WTC11 (cell line): ENCODE results near the gene SMARCAD1. TPM values are rescaled to one million over a fixed set of nuclear protein-coding genes. Genes with fewer than 3 reads are reported as not detected.

Source experiments
- ATAC-seq: fragments of 200-7000 bp; cut with Tn5 transposase; 2 replicates; pipeline ENCODE4 v1.10.0; 2021; ENCODE audit warnings: mild to moderate bottlenecking, moderate library complexity
- Bru-seq: library from RNA; stranded (reverse); fragments of 400-500 nt; gene quantifications from one replicate; lab custom pipeline; 2021; lab: Mats Ljungman, UMichigan
- CTCF ChIA-PET: fragments of 300-600 bp; sonication (Branson Sonifier 250); formaldehyde crosslinking; loops from one replicate; lab custom pipeline; 2021; ENCODE audit warnings: antibody characterized with exemption; lab: Charles Lee
- POLR2A ChIA-PET: fragments of 350-600 bp; sonication (Branson Sonifier 250); formaldehyde crosslinking; loops from one replicate; lab custom pipeline; 2021; ENCODE audit warnings: antibody characterized with exemption; lab: Charles Lee
- DNase-seq: peaks from one replicate; pipeline ENCODE4 v3.0.0; 2021; ENCODE audit warnings: low spot score
- H3K27ac Mint-ChIP-seq: 2 replicates; pipeline ENCODE4 v1.8.0; 2021; ENCODE audit warnings: mixed read lengths
- H3K27me3 Mint-ChIP-seq: 2 replicates; pipeline ENCODE4 v1.8.0; 2021; ENCODE audit warnings: low read depth, mild to moderate bottlenecking, moderate library complexity, mixed read lengths
- H3K36me3 Mint-ChIP-seq: 2 replicates; pipeline ENCODE4 v1.8.0; 2021; ENCODE audit warnings: mixed read lengths
- H3K4me1 Mint-ChIP-seq: 2 replicates; pipeline ENCODE4 v1.8.0; 2022; ENCODE audit warnings: mixed read lengths
- H3K4me3 Mint-ChIP-seq: 2 replicates; pipeline ENCODE4 v1.8.0; 2021; ENCODE audit warnings: mild to moderate bottlenecking, moderate library complexity, mixed read lengths
- H3K9me3 Mint-ChIP-seq: 2 replicates; pipeline ENCODE4 v1.8.0; 2021; ENCODE audit warnings: mixed read lengths
- CREB1 ChIP-seq: sonication (generic); formaldehyde crosslinking; IDR thresholded peaks from 2 replicates; pipeline ENCODE4 v1.8.0; 2023; ENCODE audit warnings: mild to moderate bottlenecking, missing genetic modification reagents
- ELF4 ChIP-seq: sonication (generic); formaldehyde crosslinking; IDR thresholded peaks from 2 replicates; pipeline ENCODE4 v1.8.1; 2022; ENCODE audit warnings: low read depth, mild to moderate bottlenecking, moderate library complexity, missing genetic modification reagents
- ETV6 ChIP-seq: sonication (generic); formaldehyde crosslinking; IDR thresholded peaks from 2 replicates; pipeline ENCODE4 v1.8.1; 2022; ENCODE audit warnings: mild to moderate bottlenecking, missing genetic modification reagents
- FOXK1 ChIP-seq: sonication (generic); formaldehyde crosslinking; IDR thresholded peaks from 2 replicates; pipeline ENCODE4 v1.8.0; 2022; ENCODE audit warnings: mild to moderate bottlenecking, moderate library complexity, missing genetic modification reagents
- GRHL2 ChIP-seq: fragments of 250-450 bp; sonication (Bioruptor Pico); IDR thresholded peaks from 2 replicates; pipeline ENCODE4 v1.8.0; 2022; ENCODE audit warnings: mild to moderate bottlenecking, moderate library complexity; ENCODE audit not compliant: insufficient replicate concordance, severe bottlenecking
- GTF2I ChIP-seq: fragments of 250-450 bp; sonication (Bioruptor Pico); conservative IDR thresholded peaks from 2 replicates; pipeline ENCODE4 v1.4.0; 2021; ENCODE audit warnings: mild to moderate bottlenecking
- IRF2 ChIP-seq: sonication (generic); formaldehyde crosslinking; IDR thresholded peaks from 2 replicates; pipeline ENCODE4 v1.8.0; 2022; ENCODE audit warnings: low read depth, missing genetic modification reagents, borderline replicate concordance
- NFATC4 ChIP-seq: fragments of 250-450 bp; sonication (Bioruptor Pico); IDR thresholded peaks from 2 replicates; pipeline ENCODE4 v1.9.0; 2021; ENCODE audit warnings: mild to moderate bottlenecking
- NR1H2 ChIP-seq: sonication (generic); formaldehyde crosslinking; IDR thresholded peaks from 2 replicates; pipeline ENCODE4 v1.9.0; 2021; ENCODE audit warnings: mild to moderate bottlenecking, moderate library complexity, missing genetic modification reagents
- OVOL2 ChIP-seq: fragments of 250-450 bp; sonication (Bioruptor Pico); IDR thresholded peaks from 2 replicates; pipeline ENCODE4 v1.9.0; 2021; ENCODE audit warnings: mild to moderate bottlenecking, borderline replicate concordance
- PRRX2 ChIP-seq: fragments of 250-450 bp; sonication (Bioruptor Pico); IDR thresholded peaks from 2 replicates; pipeline ENCODE4 v1.8.0; 2021; ENCODE audit warnings: mild to moderate bottlenecking
- TCF7 ChIP-seq: sonication (generic); formaldehyde crosslinking; IDR thresholded peaks from 2 replicates; pipeline ENCODE4 v1.8.0; 2022; ENCODE audit warnings: mild to moderate bottlenecking, low read depth, missing genetic modification reagents, moderate library complexity
- TEAD1 ChIP-seq: sonication (generic); formaldehyde crosslinking; IDR thresholded peaks from 2 replicates; pipeline ENCODE4 v1.8.0; 2022; ENCODE audit warnings: mild to moderate bottlenecking, missing genetic modification reagents
- TP53 ChIP-seq: sonication (generic); formaldehyde crosslinking; IDR thresholded peaks from 2 replicates; pipeline ENCODE4 v1.8.1; 2023; ENCODE audit warnings: mild to moderate bottlenecking, missing genetic modification reagents
- ZBTB21 ChIP-seq: sonication (generic); formaldehyde crosslinking; IDR thresholded peaks from 2 replicates; pipeline ENCODE4 v1.8.1; 2023; ENCODE audit warnings: mild to moderate bottlenecking, missing genetic modification reagents, borderline replicate concordance
- ZNF416 ChIP-seq: fragments of 250-450 bp; sonication (Bioruptor Pico); IDR thresholded peaks from 2 replicates; pipeline ENCODE4 v1.9.0; 2021; ENCODE audit warnings: mild to moderate bottlenecking, inconsistent platforms
- ZNF423 ChIP-seq: fragments of 250-450 bp; sonication (Bioruptor Pico); IDR thresholded peaks from 2 replicates; pipeline ENCODE4 v2.1.2; 2022; ENCODE audit warnings: mild to moderate bottlenecking, moderate library complexity
- ZNF671 ChIP-seq: fragments of 250-450 bp; sonication (Bioruptor Pico); IDR thresholded peaks from 2 replicates; pipeline ENCODE4 v1.8.0; 2021; ENCODE audit warnings: mild to moderate bottlenecking
- long read RNA-seq, 3 experiments: library from RNA in 1 of 3; library from capped mRNA in 1 of 3; library from polyadenylated mRNA in 1 of 3; unstranded in 2 of 3; stranded (forward) in 1 of 3; transcript quantifications; one replicate each; pipeline ENCODE4 v2.0.0, GENCODE V29; 2021
- total RNA-seq: library from RNA; stranded (reverse); gene quantifications from 3 replicates; pipeline ENCODE4 v1.2.3, GENCODE V29; 2021
- TF ChIP-seq, protein P1 (sequence below): sonication (generic); formaldehyde crosslinking; IDR thresholded peaks from 2 replicates; pipeline ENCODE4 v1.8.0; 2022; ENCODE audit warnings: mild to moderate bottlenecking, missing genetic modification reagents
- TF ChIP-seq, protein P2 (sequence below): sonication (generic); formaldehyde crosslinking; IDR thresholded peaks from 2 replicates; pipeline ENCODE4 v1.8.0; 2023; ENCODE audit warnings: missing genetic modification reagents, mild to moderate bottlenecking, borderline replicate concordance
- TF ChIP-seq, protein P3 (sequence below): sonication (generic); formaldehyde crosslinking; IDR thresholded peaks from 2 replicates; pipeline ENCODE4 v1.8.1; 2023; ENCODE audit warnings: mild to moderate bottlenecking, missing genetic modification reagents, moderate library complexity
- TF ChIP-seq, protein P4 (sequence below): fragments of 250-450 bp; sonication (Bioruptor Pico); IDR thresholded peaks from 2 replicates; pipeline ENCODE4 v1.9.0; 2021; ENCODE audit warnings: mild to moderate bottlenecking
- TF ChIP-seq, protein P5 (sequence below): sonication (generic); formaldehyde crosslinking; IDR thresholded peaks from 2 replicates; pipeline ENCODE4 v1.8.1; 2023; ENCODE audit warnings: mild to moderate bottlenecking, missing genetic modification reagents, moderate library complexity
- TF ChIP-seq, protein P6 (sequence below): sonication (generic); formaldehyde crosslinking; conservative IDR thresholded peaks from 2 replicates; pipeline ENCODE4 v1.8.1; 2022; ENCODE audit warnings: mild to moderate bottlenecking, missing genetic modification reagents

The SMARCAD1 gene, protein sequence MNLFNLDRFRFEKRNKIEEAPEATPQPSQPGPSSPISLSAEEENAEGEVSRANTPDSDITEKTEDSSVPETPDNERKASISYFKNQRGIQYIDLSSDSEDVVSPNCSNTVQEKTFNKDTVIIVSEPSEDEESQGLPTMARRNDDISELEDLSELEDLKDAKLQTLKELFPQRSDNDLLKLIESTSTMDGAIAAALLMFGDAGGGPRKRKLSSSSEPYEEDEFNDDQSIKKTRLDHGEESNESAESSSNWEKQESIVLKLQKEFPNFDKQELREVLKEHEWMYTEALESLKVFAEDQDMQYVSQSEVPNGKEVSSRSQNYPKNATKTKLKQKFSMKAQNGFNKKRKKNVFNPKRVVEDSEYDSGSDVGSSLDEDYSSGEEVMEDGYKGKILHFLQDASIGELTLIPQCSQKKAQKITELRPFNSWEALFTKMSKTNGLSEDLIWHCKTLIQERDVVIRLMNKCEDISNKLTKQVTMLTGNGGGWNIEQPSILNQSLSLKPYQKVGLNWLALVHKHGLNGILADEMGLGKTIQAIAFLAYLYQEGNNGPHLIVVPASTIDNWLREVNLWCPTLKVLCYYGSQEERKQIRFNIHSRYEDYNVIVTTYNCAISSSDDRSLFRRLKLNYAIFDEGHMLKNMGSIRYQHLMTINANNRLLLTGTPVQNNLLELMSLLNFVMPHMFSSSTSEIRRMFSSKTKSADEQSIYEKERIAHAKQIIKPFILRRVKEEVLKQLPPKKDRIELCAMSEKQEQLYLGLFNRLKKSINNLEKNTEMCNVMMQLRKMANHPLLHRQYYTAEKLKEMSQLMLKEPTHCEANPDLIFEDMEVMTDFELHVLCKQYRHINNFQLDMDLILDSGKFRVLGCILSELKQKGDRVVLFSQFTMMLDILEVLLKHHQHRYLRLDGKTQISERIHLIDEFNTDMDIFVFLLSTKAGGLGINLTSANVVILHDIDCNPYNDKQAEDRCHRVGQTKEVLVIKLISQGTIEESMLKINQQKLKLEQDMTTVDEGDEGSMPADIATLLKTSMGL
- total RNA-seq (48.7 to 50.4 TPM (median 48.9 TPM) in 3 replicates), Bru-seq, nascent RNA (percentile 94 among the genes with signal in this experiment)
- long read RNA-seq, experiment 1, full-length matches to known transcripts = 110 of 259 reads
- long read RNA-seq, experiment 1, partial matches to known transcripts = 59 of 259 reads
- long read RNA-seq, experiment 1, other reads (novel, unspliced or antisense) = 90 of 259 reads
- long read RNA-seq, experiment 2, full-length matches to known transcripts = 8 of 59 reads
- long read RNA-seq, experiment 2, partial matches to known transcripts = 33 of 59 reads
- long read RNA-seq, experiment 2, other reads (novel, unspliced or antisense) = 18 of 59 reads
- long read RNA-seq, experiment 3, full-length matches to known transcripts = 1 of 8 reads
- long read RNA-seq, experiment 3, partial matches to known transcripts = 6 of 8 reads
- long read RNA-seq, experiment 3, other reads (novel, unspliced or antisense) = 1 of 8 reads

DNA sequence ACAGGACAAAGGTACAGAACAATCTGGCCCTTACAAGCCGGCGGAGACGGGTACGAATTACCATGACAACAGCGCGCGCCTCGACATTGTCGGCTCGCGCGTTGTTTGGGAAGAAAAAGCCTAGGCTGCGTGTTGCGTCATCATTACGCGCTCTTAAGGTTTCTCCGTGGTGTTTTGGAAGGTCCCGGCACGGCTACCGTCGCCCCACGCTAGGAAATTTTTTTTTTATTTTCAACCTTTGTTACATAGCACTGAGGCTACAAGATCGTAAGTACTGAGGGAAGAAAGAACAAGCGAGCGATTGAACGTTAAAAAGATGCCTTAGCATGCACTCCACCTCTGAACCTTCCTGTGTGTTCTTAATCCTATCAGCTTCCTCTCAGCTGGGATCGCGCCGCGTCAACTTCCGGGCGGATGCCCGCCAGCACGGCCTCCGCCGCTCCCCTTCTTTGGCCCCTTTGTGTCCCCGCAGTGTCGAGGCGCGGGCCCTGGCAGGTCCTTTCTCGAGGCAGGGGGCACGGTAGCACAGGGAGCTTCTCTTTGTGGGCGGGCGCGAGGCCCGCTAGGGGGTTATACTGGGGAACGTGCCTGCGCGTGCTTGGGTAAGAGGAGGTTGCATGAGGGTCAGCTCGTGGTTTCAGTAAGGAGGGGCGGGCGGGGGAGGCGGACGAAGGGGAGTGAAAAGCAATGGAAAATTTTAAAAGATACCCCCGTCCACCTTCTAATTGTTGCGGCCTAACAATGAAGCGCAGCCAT, at the start of gene SMARCAD1:
Gene SMARCAD1, plus strand, starts transcription at position 397 of the 756 bp plus-strand sequence. CDS start 530 bp downstream, outside the sequence.
- H3K4me1 Mint-ChIP-seq = peaks cover 19% of the 10 kb centered on the region
- POLR2A ChIA-PET = interaction anchor here (0.6 kb wide), 2 partner anchors 79 to 867 kb away, joined by 4 to 5 read pairs; no protein-coding TSS in a partner anchor
- CTCF ChIA-PET = interaction anchor here (1.1 kb wide), 1 partner anchor 418 kb away, joined by 3 read pairs; no protein-coding TSS in a partner anchor
- H3K27ac Mint-ChIP-seq = peak within 1 kb of the TSS; percentile 100
- no peaks in the 10 kb centered on the region for H3K27me3 Mint-ChIP-seq
- DNase-seq = peak; percentile 90
- peaks cover 7% of the 10 kb centered on the region; the same call in 1 of the 2 replicates for H3K9me3 Mint-ChIP-seq
- peaks cover 31% of the 10 kb centered on the region for H3K36me3 Mint-ChIP-seq
- peak; percentile 90 for ATAC-seq
- H3K4me3 Mint-ChIP-seq = peak within 1 kb of the TSS; percentile 99
- TF ChIP-seq, protein P1, sequence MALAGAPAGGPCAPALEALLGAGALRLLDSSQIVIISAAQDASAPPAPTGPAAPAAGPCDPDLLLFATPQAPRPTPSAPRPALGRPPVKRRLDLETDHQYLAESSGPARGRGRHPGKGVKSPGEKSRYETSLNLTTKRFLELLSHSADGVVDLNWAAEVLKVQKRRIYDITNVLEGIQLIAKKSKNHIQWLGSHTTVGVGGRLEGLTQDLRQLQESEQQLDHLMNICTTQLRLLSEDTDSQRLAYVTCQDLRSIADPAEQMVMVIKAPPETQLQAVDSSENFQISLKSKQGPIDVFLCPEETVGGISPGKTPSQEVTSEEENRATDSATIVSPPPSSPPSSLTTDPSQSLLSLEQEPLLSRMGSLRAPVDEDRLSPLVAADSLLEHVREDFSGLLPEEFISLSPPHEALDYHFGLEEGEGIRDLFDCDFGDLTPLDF = no peak
- peak; percentile 96 for TF ChIP-seq FOXK1 (CRISPR knock-in tag)
- TF ChIP-seq ZNF416 = no peak
- no peak for TF ChIP-seq TCF7 (CRISPR knock-in tag)
- TF ChIP-seq, protein P2, sequence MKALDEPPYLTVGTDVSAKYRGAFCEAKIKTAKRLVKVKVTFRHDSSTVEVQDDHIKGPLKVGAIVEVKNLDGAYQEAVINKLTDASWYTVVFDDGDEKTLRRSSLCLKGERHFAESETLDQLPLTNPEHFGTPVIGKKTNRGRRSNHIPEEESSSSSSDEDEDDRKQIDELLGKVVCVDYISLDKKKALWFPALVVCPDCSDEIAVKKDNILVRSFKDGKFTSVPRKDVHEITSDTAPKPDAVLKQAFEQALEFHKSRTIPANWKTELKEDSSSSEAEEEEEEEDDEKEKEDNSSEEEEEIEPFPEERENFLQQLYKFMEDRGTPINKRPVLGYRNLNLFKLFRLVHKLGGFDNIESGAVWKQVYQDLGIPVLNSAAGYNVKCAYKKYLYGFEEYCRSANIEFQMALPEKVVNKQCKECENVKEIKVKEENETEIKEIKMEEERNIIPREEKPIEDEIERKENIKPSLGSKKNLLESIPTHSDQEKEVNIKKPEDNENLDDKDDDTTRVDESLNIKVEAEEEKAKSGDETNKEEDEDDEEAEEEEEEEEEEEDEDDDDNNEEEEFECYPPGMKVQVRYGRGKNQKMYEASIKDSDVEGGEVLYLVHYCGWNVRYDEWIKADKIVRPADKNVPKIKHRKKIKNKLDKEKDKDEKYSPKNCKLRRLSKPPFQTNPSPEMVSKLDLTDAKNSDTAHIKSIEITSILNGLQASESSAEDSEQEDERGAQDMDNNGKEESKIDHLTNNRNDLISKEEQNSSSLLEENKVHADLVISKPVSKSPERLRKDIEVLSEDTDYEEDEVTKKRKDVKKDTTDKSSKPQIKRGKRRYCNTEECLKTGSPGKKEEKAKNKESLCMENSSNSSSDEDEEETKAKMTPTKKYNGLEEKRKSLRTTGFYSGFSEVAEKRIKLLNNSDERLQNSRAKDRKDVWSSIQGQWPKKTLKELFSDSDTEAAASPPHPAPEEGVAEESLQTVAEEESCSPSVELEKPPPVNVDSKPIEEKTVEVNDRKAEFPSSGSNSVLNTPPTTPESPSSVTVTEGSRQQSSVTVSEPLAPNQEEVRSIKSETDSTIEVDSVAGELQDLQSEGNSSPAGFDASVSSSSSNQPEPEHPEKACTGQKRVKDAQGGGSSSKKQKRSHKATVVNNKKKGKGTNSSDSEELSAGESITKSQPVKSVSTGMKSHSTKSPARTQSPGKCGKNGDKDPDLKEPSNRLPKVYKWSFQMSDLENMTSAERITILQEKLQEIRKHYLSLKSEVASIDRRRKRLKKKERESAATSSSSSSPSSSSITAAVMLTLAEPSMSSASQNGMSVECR (CRISPR knock-in tag) = peak; percentile 71; the same call in 1 of the 2 replicates
- TF ChIP-seq ETV6 (CRISPR knock-in tag) = peak; percentile 93
- TF ChIP-seq, protein P3, sequence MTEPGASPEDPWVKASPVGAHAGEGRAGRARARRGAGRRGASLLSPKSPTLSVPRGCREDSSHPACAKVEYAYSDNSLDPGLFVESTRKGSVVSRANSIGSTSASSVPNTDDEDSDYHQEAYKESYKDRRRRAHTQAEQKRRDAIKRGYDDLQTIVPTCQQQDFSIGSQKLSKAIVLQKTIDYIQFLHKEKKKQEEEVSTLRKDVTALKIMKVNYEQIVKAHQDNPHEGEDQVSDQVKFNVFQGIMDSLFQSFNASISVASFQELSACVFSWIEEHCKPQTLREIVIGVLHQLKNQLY (CRISPR knock-in tag) = 0 out of 2 replicates have a peak, but pooled peaks have one; percentile 28
- no peak for TF ChIP-seq GRHL2 (CRISPR knock-in tag)
- TF ChIP-seq NFATC4 = no peak
- TF ChIP-seq NR1H2 (CRISPR knock-in tag) = no peak
- TF ChIP-seq CREB1 (CRISPR knock-in tag) = no peak
- TF ChIP-seq IRF2 (CRISPR knock-in tag) = no peak
- TF ChIP-seq ELF4 (CRISPR knock-in tag) = no peak
- no peak for TF ChIP-seq GTF2I (CRISPR knock-in tag)
- no peak for TF ChIP-seq TP53 (CRISPR knock-in tag)
- TF ChIP-seq ZNF671 (CRISPR knock-in tag) = no peak
- TF ChIP-seq ZNF423 (CRISPR knock-in tag) = peak; percentile 67; the same call in 1 of the 2 replicates
- TF ChIP-seq, protein P4, sequence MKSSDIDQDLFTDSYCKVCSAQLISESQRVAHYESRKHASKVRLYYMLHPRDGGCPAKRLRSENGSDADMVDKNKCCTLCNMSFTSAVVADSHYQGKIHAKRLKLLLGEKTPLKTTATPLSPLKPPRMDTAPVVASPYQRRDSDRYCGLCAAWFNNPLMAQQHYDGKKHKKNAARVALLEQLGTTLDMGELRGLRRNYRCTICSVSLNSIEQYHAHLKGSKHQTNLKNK (CRISPR knock-in tag) = no peak
- TF ChIP-seq ZBTB21 (CRISPR knock-in tag) = no peak
- TF ChIP-seq, protein P5, sequence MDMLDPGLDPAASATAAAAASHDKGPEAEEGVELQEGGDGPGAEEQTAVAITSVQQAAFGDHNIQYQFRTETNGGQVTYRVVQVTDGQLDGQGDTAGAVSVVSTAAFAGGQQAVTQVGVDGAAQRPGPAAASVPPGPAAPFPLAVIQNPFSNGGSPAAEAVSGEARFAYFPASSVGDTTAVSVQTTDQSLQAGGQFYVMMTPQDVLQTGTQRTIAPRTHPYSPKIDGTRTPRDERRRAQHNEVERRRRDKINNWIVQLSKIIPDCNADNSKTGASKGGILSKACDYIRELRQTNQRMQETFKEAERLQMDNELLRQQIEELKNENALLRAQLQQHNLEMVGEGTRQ (CRISPR knock-in tag) = no peak
- TF ChIP-seq, protein P6, sequence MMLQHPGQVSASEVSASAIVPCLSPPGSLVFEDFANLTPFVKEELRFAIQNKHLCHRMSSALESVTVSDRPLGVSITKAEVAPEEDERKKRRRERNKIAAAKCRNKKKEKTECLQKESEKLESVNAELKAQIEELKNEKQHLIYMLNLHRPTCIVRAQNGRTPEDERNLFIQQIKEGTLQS (CRISPR knock-in tag) = 0 out of 2 replicates have a peak, but pooled peaks have one; percentile 58
- peak; percentile 39 for TF ChIP-seq TEAD1 (CRISPR knock-in tag)
- TF ChIP-seq PRRX2 = no peak
- no peak for TF ChIP-seq OVOL2 (CRISPR knock-in tag)
